ENCODE results near the gene LIME1. TPM values are rescaled to one million over a fixed set of nuclear protein-coding genes. Genes with fewer than 3 reads are reported as not detected.
A peak's percentile ranks its signal among the peaks of the same experiment; 100 is the strongest.
"Not testable (repeated sequence)": the region's sequence is repeated elsewhere in the genome, so short reads cannot be mapped to it uniquely, and the experiment has no call there.

LIME1 gene
- total RNA-seq, 1 experiment from 2014 or later, result 4.5 TPM

- no peak for TF ChIP-seq ZBTB43 (CRISPR knock-in tag; IDR thresholded peaks at IDR 0.05)
- TF ChIP-seq ZNF121 (CRISPR knock-in tag; IDR thresholded peaks at IDR 0.05), result no peak
- TF ChIP-seq SP1 (CRISPR knock-in tag; conservative IDR thresholded peaks at IDR 0.05), result no peak
- TF ChIP-seq FOXP4 (CRISPR knock-in tag; IDR thresholded peaks at IDR 0.05), result no peak
- TF ChIP-seq RORB (CRISPR knock-in tag; IDR thresholded peaks at IDR 0.05), result no peak
These were observed 21.6 kb upstream of the LIME1 start (continued) for GRCh38 chr20:63714858-63715257.

GRCh38 chr20:63718996-63719395 lies 17.5 kb upstream of the LIME1 start:
- ChIA-PET CTCF (interaction anchor here (0.7 to 1.2 kb wide), 2 partner anchors 11 to 57 kb away, joined by 4 to 6 read pairs; partner anchors contain the start of genes ARFRP1 and ZGPAT), POLR2A (interaction anchor here (0.7 kb wide), 1 partner anchor 18 kb away, joined by 3 read pairs; the partner anchor contains the start of gene LIME1)
- Mint-ChIP-seq H3K27ac (no peak overlapping the region; the same call in 1 of the 2 replicates), H3K9me3 (no peaks in the 10 kb centered on the region), H3K27me3 (ENCODE audit: low read depth) (no peaks in the 10 kb centered on the region), H3K4me1 (no peaks in the 10 kb centered on the region), H3K36me3 (peaks cover 43% of the 10 kb centered on the region), H3K4me3 (no peak overlapping the region)
- ATAC-seq (no peak), DNase-seq (ENCODE audit: low spot score) (no peak)
- TF ChIP-seq ZNF317 (CRISPR knock-in tag; IDR thresholded peaks at IDR 0.05; ENCODE audit: borderline replicate concordance, low read depth), result peak; percentile 69
- no peak for TF ChIP-seq ZBTB43 (CRISPR knock-in tag; IDR thresholded peaks at IDR 0.05)
- no peak for TF ChIP-seq STAT6 (CRISPR knock-in tag; conservative IDR thresholded peaks at IDR 0.05; ENCODE audit: low read depth)
- no peak for TF ChIP-seq JUN (CRISPR knock-in tag; IDR thresholded peaks at IDR 0.05)
- no peak for TF ChIP-seq ZMAT4 (CRISPR knock-in tag; IDR thresholded peaks at IDR 0.05)
- TF ChIP-seq ATF3 (CRISPR knock-in tag; conservative IDR thresholded peaks at IDR 0.05), result no peak
- TF ChIP-seq IRF1 (CRISPR knock-in tag; IDR thresholded peaks at IDR 0.05), result no peak

- POLR2A ChIA-PET; H3K4me3 Mint-ChIP-seq; H3K9me3 Mint-ChIP-seq; CTCF ChIA-PET; H3K27me3 Mint-ChIP-seq (ENCODE audit: low read depth); DNase-seq (ENCODE audit: low spot score); H3K27ac Mint-ChIP-seq; ATAC-seq; H3K4me1 Mint-ChIP-seq: not testable (repeated sequence)
- peaks cover 33% of the 10 kb centered on the region for H3K36me3 Mint-ChIP-seq
These were observed 13.4 kb upstream of the LIME1 start for GRCh38 chr20:63722967-63723622.

- ATAC-seq; H3K4me3 Mint-ChIP-seq; H3K27ac Mint-ChIP-seq; H3K4me1 Mint-ChIP-seq; CTCF ChIA-PET; DNase-seq (ENCODE audit: low spot score); POLR2A ChIA-PET; H3K9me3 Mint-ChIP-seq; H3K27me3 Mint-ChIP-seq (ENCODE audit: low read depth): not testable (repeated sequence)
- peaks cover 14% of the 10 kb centered on the region for H3K36me3 Mint-ChIP-seq
These were observed 6.2 kb upstream of the LIME1 start for GRCh38 chr20:63730189-63730733.

All from WTC11 (cell line).